ENCODE measurements around the gene SLC25A12.

The SLC25A12 gene

DNA sequence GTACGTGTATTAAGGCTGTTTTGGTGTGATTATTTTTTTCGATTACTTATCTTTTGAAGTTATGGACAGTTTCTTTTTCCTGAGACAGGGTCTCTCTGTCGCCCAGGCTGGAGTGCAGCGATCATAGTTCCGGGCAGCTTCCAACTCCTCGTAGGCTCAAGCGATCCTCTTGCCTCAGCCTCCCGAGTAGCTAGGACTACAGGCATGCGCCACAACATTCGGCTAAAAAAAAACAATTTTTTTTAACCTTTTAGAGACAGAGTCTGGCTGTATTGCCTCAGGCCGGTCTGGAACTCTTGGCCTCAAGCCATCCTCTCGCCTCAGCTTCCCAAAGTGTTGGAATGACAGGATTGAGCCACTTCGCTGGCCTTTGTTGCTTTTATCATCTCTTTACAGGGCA is 29.2 kb upstream of the SLC25A12 start:
- TF ChIP-seq, protein P1, sequence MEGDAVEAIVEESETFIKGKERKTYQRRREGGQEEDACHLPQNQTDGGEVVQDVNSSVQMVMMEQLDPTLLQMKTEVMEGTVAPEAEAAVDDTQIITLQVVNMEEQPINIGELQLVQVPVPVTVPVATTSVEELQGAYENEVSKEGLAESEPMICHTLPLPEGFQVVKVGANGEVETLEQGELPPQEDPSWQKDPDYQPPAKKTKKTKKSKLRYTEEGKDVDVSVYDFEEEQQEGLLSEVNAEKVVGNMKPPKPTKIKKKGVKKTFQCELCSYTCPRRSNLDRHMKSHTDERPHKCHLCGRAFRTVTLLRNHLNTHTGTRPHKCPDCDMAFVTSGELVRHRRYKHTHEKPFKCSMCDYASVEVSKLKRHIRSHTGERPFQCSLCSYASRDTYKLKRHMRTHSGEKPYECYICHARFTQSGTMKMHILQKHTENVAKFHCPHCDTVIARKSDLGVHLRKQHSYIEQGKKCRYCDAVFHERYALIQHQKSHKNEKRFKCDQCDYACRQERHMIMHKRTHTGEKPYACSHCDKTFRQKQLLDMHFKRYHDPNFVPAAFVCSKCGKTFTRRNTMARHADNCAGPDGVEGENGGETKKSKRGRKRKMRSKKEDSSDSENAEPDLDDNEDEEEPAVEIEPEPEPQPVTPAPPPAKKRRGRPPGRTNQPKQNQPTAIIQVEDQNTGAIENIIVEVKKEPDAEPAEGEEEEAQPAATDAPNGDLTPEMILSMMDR (IDR thresholded peaks at IDR 0.05; ENCODE audit: control insufficient read depth, extremely low read depth, insufficient read depth): no peak
- DNase-seq (ENCODE audit: low read depth): no peak
- peak overlapping the region; percentile 64 for H3K4me3 ChIP-seq (ENCODE audit: low read depth, low read length)

DNA sequence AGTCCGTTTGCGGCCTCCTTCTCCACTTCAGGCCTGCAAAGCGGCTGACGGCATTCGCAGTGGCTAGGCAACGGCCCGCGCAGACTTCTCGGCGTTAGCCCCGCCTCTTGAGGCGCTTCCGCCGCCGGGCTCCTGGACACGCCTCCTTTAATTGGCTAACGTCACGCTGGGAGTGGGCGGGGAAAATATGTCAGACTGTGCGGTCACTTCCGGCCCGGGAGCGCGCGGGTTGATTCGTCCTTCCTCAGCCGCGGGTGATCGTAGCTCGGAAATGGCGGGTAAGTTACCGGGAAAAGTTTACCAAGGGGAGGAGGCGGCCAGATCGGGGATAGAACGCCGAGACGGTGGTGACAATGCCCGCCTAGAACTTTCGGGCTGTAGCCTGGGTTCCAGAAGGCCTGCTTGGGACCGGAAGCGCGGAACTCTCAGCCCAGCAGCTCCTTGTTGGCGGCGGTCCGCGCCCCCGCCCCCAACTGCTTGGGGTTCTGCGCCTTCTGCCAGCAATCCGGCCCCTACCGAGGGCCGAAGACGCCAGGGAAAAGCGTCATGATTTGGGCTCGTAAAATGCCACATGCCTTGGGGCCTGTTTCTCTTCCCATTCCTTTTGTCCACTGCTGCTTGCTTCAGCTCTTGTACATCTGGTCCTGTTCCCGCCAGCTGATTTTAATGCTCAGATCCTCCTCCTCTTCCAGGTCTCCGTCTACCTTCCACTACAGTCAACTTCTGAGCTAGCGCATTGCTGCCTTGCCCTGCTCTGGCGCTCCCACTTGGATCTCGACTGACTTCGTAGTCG is 28.4 kb upstream of the SLC25A12 start, which contains the start of gene HAT1:
HAT1 (plus strand) TSS at position 232 of the 793 bp plus-strand sequence; CDS start at position 272, 40 bp downstream.
- H3K4me3 ChIP-seq (ENCODE audit: low read depth, low read length): peak within 1 kb of the TSS; percentile 64
- TF ChIP-seq, protein P1 (IDR thresholded peaks at IDR 0.05; ENCODE audit: control insufficient read depth, extremely low read depth, insufficient read depth): no peak
- DNase-seq (ENCODE audit: low read depth): peak; percentile 90

DNA sequence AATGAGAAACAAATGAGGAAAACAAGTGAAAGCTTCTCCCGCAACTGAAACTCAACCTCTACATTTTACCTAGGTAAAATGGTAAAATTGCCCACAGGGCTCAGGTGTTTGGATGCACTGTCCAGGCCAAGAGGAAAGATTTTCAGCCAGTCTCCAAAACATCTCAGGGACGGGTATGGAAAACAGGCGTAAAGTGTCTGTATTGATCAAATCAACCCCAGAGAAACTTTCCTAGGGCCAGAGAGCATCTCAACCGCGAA is 27.9 kb upstream of the SLC25A12 start:
- peak overlapping the region; percentile 64 for H3K4me3 ChIP-seq (ENCODE audit: low read depth, low read length)
- TF ChIP-seq, protein P1 (IDR thresholded peaks at IDR 0.05; ENCODE audit: control insufficient read depth, extremely low read depth, insufficient read depth): no peak
- no peak for DNase-seq (ENCODE audit: low read depth)

DNA sequence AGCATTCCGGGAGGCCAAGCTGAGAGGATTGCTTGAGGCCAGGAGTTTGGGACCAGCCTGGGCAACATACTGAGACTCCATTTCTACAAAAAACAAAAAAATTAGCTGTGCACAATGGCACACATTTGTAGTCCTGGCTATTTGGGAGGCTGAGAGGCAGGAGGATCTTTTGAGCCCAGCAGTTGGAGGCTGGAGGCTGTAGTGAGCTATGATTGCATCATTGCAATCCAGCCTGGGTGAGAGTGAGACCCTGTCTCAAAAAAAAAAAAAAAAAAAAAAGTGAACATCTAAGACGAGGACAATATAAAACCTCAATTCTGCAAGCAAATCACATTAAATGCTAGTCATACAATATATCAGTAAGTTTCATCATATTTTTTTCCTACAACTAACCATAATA is 25.4 kb upstream of the SLC25A12 start:
- no peak for DNase-seq (ENCODE audit: low read depth)
- no peak overlapping the region for H3K4me3 ChIP-seq (ENCODE audit: low read depth, low read length)
- TF ChIP-seq, protein P1 (IDR thresholded peaks at IDR 0.05; ENCODE audit: control insufficient read depth, extremely low read depth, insufficient read depth): no peak

DNA sequence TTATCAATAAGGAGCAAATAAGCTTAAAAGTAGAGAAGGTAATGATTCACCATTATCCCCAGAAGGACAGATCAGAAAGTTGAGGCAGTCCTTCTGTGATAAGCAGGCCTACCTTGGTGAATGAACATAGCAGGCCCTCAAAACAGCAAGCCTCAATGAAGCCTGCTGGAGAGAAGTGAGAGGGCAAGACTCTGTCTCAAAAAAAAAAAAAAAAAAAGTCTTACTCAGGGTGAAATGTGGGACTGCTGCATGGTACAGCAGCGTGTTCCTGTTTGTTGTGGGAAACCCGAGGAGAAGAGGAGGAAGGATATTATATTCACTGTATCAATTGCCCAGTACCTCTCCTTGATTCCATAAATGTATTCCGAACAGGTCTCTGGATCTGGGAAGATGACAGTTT is 19.5 kb upstream of the SLC25A12 start:
- DNase-seq (ENCODE audit: low read depth): no peak
- no peak overlapping the region for H3K4me3 ChIP-seq (ENCODE audit: low read depth, low read length)

DNA sequence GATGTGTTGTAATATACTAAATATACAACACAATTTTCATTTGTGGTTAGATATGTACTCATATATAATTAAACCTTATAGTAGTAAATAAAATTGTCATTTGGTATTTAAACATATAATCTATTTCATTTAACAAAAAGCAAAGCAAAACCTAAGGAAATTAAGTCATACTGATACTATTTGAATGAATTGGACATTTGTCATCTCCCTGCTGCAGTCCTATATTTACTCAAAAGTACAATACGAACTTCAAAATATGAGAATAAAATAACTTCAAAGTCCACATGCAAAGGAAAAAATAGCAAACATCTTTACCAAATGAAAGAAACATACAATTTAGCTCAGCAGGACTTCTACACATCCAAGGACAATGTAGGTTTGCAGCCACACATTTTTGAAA is 16.4 kb upstream of the SLC25A12 start:
- TF ChIP-seq, protein P1 (IDR thresholded peaks at IDR 0.05; ENCODE audit: control insufficient read depth, extremely low read depth, insufficient read depth): no peak
- no peak overlapping the region for H3K4me3 ChIP-seq (ENCODE audit: low read depth, low read length)
- DNase-seq (ENCODE audit: low read depth): no peak

More for the DNA sequence above, 19.5 kb upstream of the SLC25A12 start:
- TF ChIP-seq, protein P1 (IDR thresholded peaks at IDR 0.05; ENCODE audit: control insufficient read depth, extremely low read depth, insufficient read depth): no peak

DNA sequence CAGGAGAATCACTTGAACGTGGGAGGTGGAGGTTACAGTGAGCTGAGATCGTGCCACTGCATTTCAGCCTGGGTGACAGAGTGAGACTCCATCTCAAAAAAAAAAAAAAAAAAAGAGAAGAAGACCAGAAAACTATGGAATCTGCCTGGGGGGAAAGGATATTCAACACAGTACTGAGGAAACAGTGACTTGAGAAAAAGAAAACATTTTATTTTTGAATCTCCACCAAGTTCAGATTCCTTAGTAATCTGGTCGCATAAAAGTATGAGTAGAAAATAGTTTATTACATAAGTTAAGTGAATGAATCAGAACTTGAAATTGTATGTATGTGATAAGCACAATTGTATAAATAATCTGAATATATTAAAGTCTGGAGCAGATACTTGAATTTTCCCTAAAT is 15.2 kb upstream of the SLC25A12 start:
- TF ChIP-seq, protein P1 (IDR thresholded peaks at IDR 0.05; ENCODE audit: control insufficient read depth, extremely low read depth, insufficient read depth): no peak
- H3K4me3 ChIP-seq (ENCODE audit: low read depth, low read length): no peak overlapping the region
- no peak for DNase-seq (ENCODE audit: low read depth)

Measured in LNCaP clone FGC (cell line).